GM21737 (cell line): ENCODE measurements around the gene FAM180B.
"Not testable (repeated sequence)": the region's sequence is repeated elsewhere in the genome, so short reads cannot be mapped to it uniquely, and the experiment has no call there.

Experiments
- ATAC-seq: cut with Tn5 transposase; IDR thresholded peaks from one replicate; pipeline ENCODE4 v1.9.1; 2021; ENCODE audit warnings: mild to moderate bottlenecking, moderate library complexity; ENCODE audit not compliant: unreplicated experiment

The FAM180B gene

GRCh38 chr11:47593934-47594855 lies 7.7 kb downstream of the FAM180B start, which contains the start of gene C1QTNF4:
Gene C1QTNF4, minus strand, starts transcription at chr11:47594411. Its CDS starts 3,601 bp downstream, at chr11:47590810.
- ATAC-seq: no peak

DNA sequence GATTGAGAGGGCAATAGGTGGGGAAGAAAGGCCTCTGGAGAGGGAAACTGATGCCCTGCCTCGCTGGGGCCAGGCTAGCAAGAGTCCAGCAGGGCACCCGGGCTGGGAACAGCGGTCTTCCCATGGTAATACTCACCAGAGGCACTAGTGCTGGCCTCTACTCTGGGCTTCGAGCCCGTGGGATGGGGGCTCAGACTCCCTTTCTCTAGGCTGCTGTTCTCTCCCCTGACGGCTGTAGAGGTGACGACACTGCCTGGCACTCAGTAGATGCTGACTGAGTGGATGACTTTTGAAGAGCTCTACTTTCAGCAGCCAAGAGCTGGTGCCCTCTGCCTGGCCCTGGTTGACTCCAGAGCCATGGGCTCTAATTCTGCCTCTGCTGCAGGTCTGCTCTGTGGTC lies 8.6 kb downstream of the FAM180B start:
- no peak for ATAC-seq

DNA sequence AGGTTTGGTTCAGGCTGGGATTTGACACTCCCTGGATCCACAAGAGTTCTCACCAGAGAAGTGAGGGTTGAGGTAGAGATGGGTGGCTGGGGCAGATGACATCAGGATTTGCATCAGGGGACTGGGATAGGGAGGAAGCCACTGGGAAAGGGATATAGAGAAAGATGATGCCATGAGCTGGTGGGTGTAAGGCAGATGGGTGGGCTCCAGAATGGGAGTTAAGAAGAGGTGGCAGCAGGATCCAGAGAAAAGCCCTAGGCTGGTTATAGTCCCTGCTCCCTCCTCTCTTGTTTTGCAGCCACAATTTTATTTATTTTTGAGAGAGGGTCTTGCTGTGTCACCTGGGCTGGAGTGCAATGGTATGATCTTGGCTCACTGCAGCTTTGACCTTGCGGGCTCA lies 9.5 kb downstream of the FAM180B start:
- ATAC-seq: no peak

- no peak for ATAC-seq
These were observed 13.4 kb downstream of the FAM180B start for GRCh38 chr11:47599902-47600301.

DNA sequence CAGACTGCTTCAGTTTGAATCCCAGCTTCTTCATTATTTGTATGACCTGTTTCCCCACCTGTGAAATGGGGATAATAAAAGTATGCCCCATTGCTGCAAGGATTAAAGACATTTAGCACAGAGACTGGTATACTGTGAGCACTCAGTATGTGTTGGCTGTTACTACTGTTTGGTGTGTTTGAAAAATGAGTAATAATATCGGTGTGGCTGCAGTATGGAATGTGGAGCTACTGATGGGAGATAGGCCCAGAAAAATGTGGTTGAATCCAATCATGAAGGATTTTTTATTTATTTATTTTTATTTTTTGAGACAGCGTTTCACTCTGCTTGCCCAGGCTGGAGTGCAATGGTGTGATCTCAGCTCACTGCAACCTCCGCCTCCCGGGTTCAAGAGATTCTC lies 16.8 kb downstream of the FAM180B start:
- no peak for ATAC-seq

DNA sequence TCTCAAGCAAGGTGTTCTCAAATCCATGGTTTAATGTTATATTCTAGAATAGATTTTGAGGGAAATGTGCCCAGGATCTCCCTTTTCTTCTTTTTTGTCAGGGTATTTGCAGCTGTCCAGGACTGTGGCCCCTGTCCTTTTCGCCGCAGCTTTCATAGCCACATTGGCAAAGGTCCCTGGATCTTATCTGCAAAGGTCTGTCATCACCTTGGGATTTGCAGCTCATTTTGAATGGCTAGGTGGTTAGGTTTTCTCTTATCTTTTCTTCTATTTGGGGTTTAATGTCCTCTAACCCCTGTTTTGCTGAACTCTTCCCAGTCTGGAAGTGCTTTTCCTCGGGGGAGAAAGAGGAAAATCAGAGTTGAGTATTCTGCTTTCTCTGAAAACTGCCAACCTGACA lies 19.4 kb downstream of the FAM180B start:
- no peak for ATAC-seq

- ATAC-seq: no peak
These were observed 20.3 kb downstream of the FAM180B start for GRCh38 chr11:47606731-47607130.

DNA sequence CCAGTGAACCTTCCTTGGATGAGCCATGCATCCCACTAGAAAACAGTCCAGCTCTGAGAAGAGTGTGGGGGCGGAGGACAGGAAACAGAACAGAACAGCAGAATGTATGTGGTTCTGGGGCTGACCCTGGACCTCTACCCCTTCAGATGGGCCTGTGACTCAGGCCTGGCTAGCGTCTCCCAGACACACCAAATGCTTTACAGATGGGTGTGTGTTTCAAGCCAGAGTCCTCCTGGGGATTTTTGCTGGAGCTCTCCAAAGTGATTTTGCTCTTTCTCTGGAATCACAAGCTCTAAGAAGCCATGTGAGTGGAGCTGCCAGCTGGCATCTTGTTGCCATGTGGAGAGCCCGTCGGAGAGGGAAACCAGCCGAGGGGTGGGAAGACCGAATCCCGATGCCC lies 20.9 kb downstream of the FAM180B start:
- no peak for ATAC-seq

DNA sequence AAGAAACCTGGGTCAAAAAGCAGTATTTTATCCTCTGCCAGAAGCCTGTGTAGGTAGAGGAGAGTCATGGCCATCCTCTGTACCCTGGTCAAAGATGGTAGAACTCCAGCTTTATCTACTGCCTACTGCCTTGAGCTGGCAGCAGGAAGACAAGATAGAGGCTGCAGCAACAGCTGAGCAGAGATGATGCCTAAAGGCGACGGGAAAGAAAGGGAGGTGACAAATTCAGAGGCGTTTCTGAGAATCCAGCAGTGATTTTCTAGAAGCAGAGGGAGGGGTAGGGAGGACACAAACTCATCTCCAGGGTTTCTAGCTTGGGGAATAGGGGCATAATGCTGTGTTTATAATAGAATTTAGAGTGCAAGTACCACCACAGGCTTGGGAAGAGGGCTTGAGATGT lies 23.2 kb downstream of the FAM180B start:
- no peak for ATAC-seq

DNA sequence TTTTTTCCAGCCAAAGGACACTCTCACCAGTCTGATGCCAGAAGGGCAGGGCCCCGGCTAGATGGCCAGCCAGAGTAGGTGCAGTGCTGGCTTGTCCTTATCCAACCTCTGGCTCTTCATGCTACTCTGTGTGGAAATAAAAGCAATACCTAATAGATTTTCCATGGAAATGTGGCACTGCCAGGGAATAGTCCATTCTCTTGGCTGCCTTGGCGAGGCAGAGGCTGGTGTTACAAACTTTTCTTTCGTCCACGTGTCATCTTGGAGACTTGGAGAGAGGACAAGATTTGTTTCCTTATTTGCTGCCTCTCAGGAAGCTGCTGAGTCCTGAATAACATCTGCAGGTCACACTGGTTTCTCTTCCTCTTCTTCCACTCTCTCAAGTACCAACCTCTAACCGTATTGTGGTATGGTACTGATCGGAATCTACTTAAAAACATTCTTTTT lies 24.9 kb downstream of the FAM180B start:
- peak; percentile 72 for ATAC-seq

DNA sequence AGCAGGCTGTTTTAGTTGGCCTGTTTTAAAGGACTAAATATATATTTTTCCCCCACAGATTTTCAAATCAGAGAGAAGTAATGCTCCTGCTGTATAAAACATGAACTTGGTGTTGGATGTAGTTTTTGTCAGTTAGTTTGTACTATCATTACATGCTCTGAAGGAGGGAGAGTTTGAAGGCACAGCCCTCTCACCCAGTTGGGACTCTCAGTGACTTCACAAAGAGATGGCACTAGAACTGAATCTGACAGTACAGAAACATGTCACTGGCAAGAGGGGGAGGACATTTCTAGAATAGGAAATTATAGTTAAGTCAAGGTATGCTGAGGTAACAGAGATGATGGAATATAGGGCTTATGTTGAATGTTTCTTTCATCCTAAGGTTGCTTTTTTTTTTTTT lies 28.8 kb downstream of the FAM180B start:
- ATAC-seq: no peak

DNA sequence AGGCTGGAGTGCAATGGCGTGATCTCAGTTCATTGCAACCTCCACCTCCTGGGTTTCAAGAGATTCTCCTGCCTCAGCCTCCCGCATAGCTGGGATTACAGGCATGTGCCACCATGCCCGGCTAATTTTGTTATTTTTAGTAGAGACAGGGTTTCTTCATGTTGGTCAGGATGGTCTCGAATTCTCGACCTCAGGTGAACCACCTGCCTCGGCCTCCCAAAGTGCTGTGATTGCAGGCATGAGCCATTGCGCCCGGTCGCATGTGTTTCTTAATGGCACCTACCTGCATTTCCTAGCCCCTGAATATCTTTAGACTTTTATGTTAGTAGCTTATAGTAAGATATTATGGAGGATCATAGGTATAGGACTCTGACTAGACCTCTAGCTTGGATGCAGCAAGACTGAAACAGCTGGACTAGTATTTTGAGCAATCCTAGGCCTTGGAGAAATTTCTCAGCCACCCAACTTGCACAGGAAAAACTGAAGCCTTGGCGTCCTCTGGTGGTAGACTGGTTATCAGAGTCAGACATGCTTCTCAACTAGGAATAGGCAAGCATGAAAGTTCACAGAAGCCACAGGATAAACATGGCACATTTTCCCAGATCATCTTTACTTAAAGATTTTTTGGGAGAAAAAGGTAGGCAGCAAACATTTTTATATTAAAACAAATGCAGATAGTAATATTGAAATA lies 30.4 kb downstream of the FAM180B start:
- no peak for ATAC-seq

DNA sequence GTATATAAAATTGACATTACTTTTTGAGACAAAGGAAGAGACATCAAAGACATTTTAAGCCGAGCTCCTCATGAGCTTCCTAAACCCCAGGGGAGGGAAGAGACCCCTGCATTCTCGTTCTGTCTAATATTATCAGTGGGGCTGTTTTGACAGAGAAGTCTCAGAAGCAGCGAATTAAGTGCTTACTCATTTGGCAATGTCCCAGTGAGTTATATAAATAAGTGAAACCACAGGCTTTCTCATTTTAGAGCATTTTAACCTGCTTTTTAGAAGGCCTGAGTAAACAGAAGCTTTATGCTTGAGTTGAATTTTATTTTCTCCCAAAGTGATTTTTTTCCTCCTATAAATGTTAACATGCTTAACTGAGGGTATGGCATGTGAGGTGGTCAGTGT lies 30.9 kb downstream of the FAM180B start:
- no peak for ATAC-seq

GRCh38 chr11:47620836-47621378 lies 34.4 kb downstream of the FAM180B start:
- no peak for ATAC-seq

DNA sequence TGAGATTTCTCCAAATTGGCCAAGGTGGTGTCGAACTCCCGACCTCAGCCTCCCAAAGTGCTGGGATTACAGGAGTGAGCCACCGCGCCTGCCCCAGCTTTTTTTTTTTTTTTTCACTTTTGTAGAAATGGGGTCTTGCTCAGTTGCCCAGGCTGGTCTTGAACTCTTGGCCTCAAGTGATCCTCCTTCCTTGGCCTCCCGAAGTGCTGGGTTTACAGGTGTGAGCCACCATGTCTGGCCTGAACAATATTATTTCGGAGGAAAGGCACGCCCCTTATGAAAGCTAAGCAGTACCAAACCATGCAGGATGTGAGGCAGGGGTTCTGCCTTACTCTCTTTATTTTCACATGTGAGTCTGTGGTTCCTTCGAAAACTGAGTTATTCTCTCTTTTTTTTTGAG lies 39.8 kb downstream of the FAM180B start:
- ATAC-seq: no peak

GRCh38 chr11:47628026-47628425 lies 41.5 kb downstream of the FAM180B start:
- no peak for ATAC-seq

- no peak for ATAC-seq
These were observed 45.0 kb downstream of the FAM180B start for GRCh38 chr11:47631473-47631872.

GRCh38 chr11:47636331-47636730 lies 49.9 kb downstream of the FAM180B start:
- not testable (repeated sequence) for ATAC-seq
